K562 (cell line): ENCODE data around the gene ANKRD10. TPM values are rescaled to one million over a fixed set of nuclear protein-coding genes. Genes with fewer than 3 reads are reported as not detected.

Experiments
- ATAC-seq: fragments of 200-7000 bp; cut with Tn5 transposase; 3 replicates; pipeline ENCODE4 v1.9.1; 2020; ENCODE audit warnings: moderate library complexity
- BruUV-seq: library from RNA; stranded (reverse); fragments of 400-500 nt; replicated peaks from 2 replicates; lab custom pipeline; 2021; lab: Mats Ljungman, UMichigan
- CTCF ChIA-PET: fragments of 300-600 bp; formaldehyde crosslinking; extraction: SDS; loops from one replicate; lab custom pipeline; 2021; ENCODE audit warnings: low intra/inter-chr PET ratio; lab: Yijun Ruan, JAX
- POLR2A ChIA-PET: fragments of 300-600, 350-650 bp; sonication (Branson Sonifier 250); formaldehyde crosslinking; extraction: SDS; loops from one replicate; lab custom pipeline; 2021; ENCODE audit warnings: antibody characterized with exemption, inconsistent platforms; lab: Yijun Ruan, JAX
- DNase-seq, 4 experiments: peaks; one replicate each; pipeline versions ENCODE4 v3.0.0 to v3.0.0-alpha.2; 2011 to 2018; ENCODE audit warnings: low spot score in 3 of 4, mixed read lengths in 3 of 4; ENCODE audit errors: extremely low read depth in 1 of 4
- FAIRE-seq: peaks from 2 replicates; lab custom pipeline; 2011; peaks lifted over from hg19 to GRCh38; lab: Jason Lieb, UNC
- H2AFZ ChIP-seq: 2 replicates; pipeline ENCODE4 v1.6.0; 2011; ENCODE audit warnings: low read depth, low read length, control low read depth, inconsistent platforms
- H3K27ac ChIP-seq: fragments of 200-600 bp; 3 replicates; pipeline ENCODE4 v1.8.0; 2011; ENCODE audit warnings: low read depth, mild to moderate bottlenecking, control low read depth, inconsistent platforms, low read length, moderate library complexity, mixed read lengths; ENCODE audit errors: extremely low read depth
- H3K27me3 ChIP-seq, 2 experiments: fragments of 300-600 bp in 1 of 2; 2 replicates in 1 of 2; 3 replicates in 1 of 2; pipeline versions ENCODE4 v1.6.0 to v1.8.0; 2011; ENCODE audit warnings: inconsistent platforms in 2 of 2, low read length in 2 of 2, mild to moderate bottlenecking in 1 of 2, mixed read lengths in 1 of 2, moderate library complexity in 1 of 2; ENCODE audit not compliant: control insufficient read depth in 2 of 2, insufficient read depth in 2 of 2
- H3K36me3 ChIP-seq: fragments of 300-600 bp; 3 replicates; pipeline ENCODE4 v1.8.0; 2011; ENCODE audit warnings: mild to moderate bottlenecking, low read length, inconsistent platforms; ENCODE audit not compliant: control insufficient read depth, insufficient read depth
- H3K4me1 ChIP-seq, 2 experiments: fragments of 200-600 bp in 1 of 2; replicated peaks in 1 of 2; 2 replicates in 1 of 2; 3 replicates in 1 of 2; pipeline versions ENCODE4 v1.5.1 to v1.8.0; 2011; ENCODE audit warnings: inconsistent platforms in 2 of 2, low read length in 2 of 2, mild to moderate bottlenecking in 1 of 2, mixed read lengths in 1 of 2, moderate library complexity in 1 of 2; ENCODE audit not compliant: control insufficient read depth in 2 of 2, insufficient read depth in 2 of 2
- H3K4me2 ChIP-seq: 2 replicates; pipeline ENCODE4 v1.6.1; 2011; ENCODE audit warnings: low read length, control low read depth, inconsistent platforms, mixed read lengths; ENCODE audit not compliant: insufficient read depth
- H3K4me3 ChIP-seq: fragments of 200-600 bp; sonication (generic), shearing (Covaris generic); 2 replicates; pipeline ENCODE4 v1.5.1; 2016; ENCODE audit warnings: control low read depth, inconsistent platforms
- H3K79me2 ChIP-seq: fragments of 200-600 bp; 3 replicates; pipeline ENCODE4 v1.8.0; 2011; ENCODE audit warnings: low read length, inconsistent platforms; ENCODE audit not compliant: control insufficient read depth, insufficient read depth
- H3K9ac ChIP-seq, 2 experiments: 2 replicates each; pipeline versions ENCODE4 v1.6.0 to v1.6.1; 2011; ENCODE audit warnings: low read depth in 2 of 2, low read length in 2 of 2, control low read depth in 1 of 2, inconsistent platforms in 1 of 2, mild to moderate bottlenecking in 1 of 2, mixed read lengths in 1 of 2; ENCODE audit not compliant: insufficient read depth in 1 of 2
- H3K9me1 ChIP-seq: one replicate; pipeline ENCODE4 v1.6.0; 2011; ENCODE audit warnings: inconsistent platforms, mild to moderate bottlenecking, low read length, moderate library complexity; ENCODE audit not compliant: control insufficient read depth, insufficient read depth
- H3K9me3 ChIP-seq: replicated peaks from 2 replicates; pipeline ENCODE4 v1.5.1; 2011; ENCODE audit warnings: low read depth, low read length, inconsistent platforms; ENCODE audit not compliant: control insufficient read depth, insufficient read depth
- H4K20me1 ChIP-seq: replicated peaks from 2 replicates; pipeline ENCODE4 v1.6.1; 2011; ENCODE audit warnings: low read length, inconsistent platforms, mixed read lengths; ENCODE audit not compliant: control insufficient read depth, insufficient read depth
- BCOR ChIP-seq: fragments of 450-650 bp; IDR thresholded peaks from 2 replicates; pipeline ENCODE4 v1.6.1; 2016
- CHD2 ChIP-seq: IDR thresholded peaks from 2 replicates; pipeline ENCODE4 v1.6.1; 2011; ENCODE audit warnings: low read depth, low read length
- RBM25 ChIP-seq: fragments of 200-400 bp; formaldehyde crosslinking; IDR thresholded peaks from 2 replicates; pipeline ENCODE4 v1.6.1; 2018; ENCODE audit warnings: low read length, low read depth, moderate library complexity; ENCODE audit not compliant: severe bottlenecking
- TSHZ1 ChIP-seq: fragments of 250-450 bp; sonication (Bioruptor Pico); IDR thresholded peaks from 2 replicates; pipeline ENCODE4 v1.4.0; 2020; ENCODE audit warnings: mild to moderate bottlenecking, moderate library complexity
- ZNF146 ChIP-seq: IDR thresholded peaks from one replicate; pipeline ENCODE4 v1.6.1; 2018; ENCODE audit warnings: missing compliant biosample characterization; ENCODE audit not compliant: unreplicated experiment
- WGBS: fragments of 100-300 bp; shearing (Covaris generic); methylation state at CpG from one replicate; pipeline ENCODE4 v1.1.6; 2016; ENCODE audit warnings: low coverage, mixed read lengths; ENCODE audit not compliant: insufficient coverage; ENCODE audit errors: missing lambda C conversion rate; 5-methylcytosine and 5-hydroxymethylcytosine counted together
- in situ Hi-C: fragments of 300-500 bp; cut with MboI; formaldehyde crosslinking; loops from 4 replicates; pipeline ENCODE4 v1.15.0; 2018; ENCODE audit warnings: inconsistent platforms, mixed read lengths
- intact Hi-C: fragments of 100-400 bp; cut with micrococcal nuclease; formaldehyde crosslinking; loops from 2 replicates; pipeline ENCODE4 v1.14.2; 2022
- polyA plus RNA-seq, 8 experiments: library from polyadenylated mRNA; depleted of rRNA in 4 of 8; stranded (reverse) in 5 of 8; unstranded in 3 of 8; fragments of >200 nt; fragmentation: Nextera tagmentation in 2 of 8; fragmentation: Illumina TruSeq in 1 of 8; extraction: Ambion mirVana in 2 of 8; extraction: Trizol in 1 of 8; gene quantifications; 2 replicates each; pipeline versions ENCODE4 v1.2.1 to v1.2.3, GENCODE V29; 2011 to 2014; ENCODE audit warnings: inconsistent platforms in 1 of 8, missing spikeins in 1 of 8
- total RNA-seq, 7 experiments: library from RNA; depleted of rRNA in 6 of 7; stranded (reverse); fragments of >200 nt in 6 of 7; fragmentation: Illumina TruSeq in 2 of 7; extraction: Trizol in 2 of 7; gene quantifications; 2 replicates each; pipeline versions ENCODE4 v1.2.1 to v1.2.3, GENCODE V29; 2011 to 2021; ENCODE audit warnings: low replicate concordance in 1 of 7

The ANKRD10 gene
- total and polyA plus RNA-seq, 9 of the 15 experiments (the other 6 are each of a cell fraction or from before 2014, with no cell fraction given): 21.7 to 183 (median 45.0) TPM

- intact Hi-C loops: no loop called here
- in situ Hi-C loops: no loop called here
- Histone ChIP-seq H3K9me3 (no peaks in the 10 kb centered on the region; the same call in 1 of the 2 replicates), H3K4me1 (peaks cover 0 to 3% of the 10 kb centered on the region in 2 experiments; a peak in 2 of 5 replicates), H3K27me3 (no peaks in the 10 kb centered on the region), H3K9ac (no peak overlapping the region), H2AFZ (no peak overlapping the region), H3K4me3 (no peak overlapping the region), H3K79me2 (no peaks in the 10 kb centered on the region), H3K36me3 (no peaks in the 10 kb centered on the region), H3K27ac (no peak overlapping the region), H3K4me2 (no peak overlapping the region), H3K9me1 (no peaks in the 10 kb centered on the region), H4K20me1 (no peaks in the 10 kb centered on the region)
- WGBS: 45% methylated on average over 3 of the region's 3 CpGs
- ChIA-PET CTCF (no interaction called here), POLR2A (no interaction called here)
- no peak for FAIRE-seq
- no TSS peak for BruUV-seq
- peak; percentile 76 for TF ChIP-seq ZNF146 (CRISPR knock-in tag)
- TF ChIP-seq BCOR: 0 out of 2 replicates have a peak, but pooled peaks have one; percentile 17
- TF ChIP-seq RBM25: peak; percentile 51
- TF ChIP-seq CHD2: no peak
- no peak for ATAC-seq
- DNase-seq: no peak
These were observed 17.7 kb upstream of the ANKRD10 start for GRCh38 chr13:110932588-110932987.

- in situ Hi-C loops: loop anchor here (10.0 kb wide), 1 partner anchor 94 kb away; no protein-coding TSS in a partner anchor
- Histone ChIP-seq H3K27me3 (no peaks in the 10 kb centered on the region), H3K79me2 (no peaks in the 10 kb centered on the region), H3K9me3 (no peaks in the 10 kb centered on the region; the same call in 1 of the 2 replicates), H3K36me3 (no peaks in the 10 kb centered on the region), H3K4me2 (no peak overlapping the region), H3K9me1 (no peaks in the 10 kb centered on the region), H3K9ac (no peak overlapping the region), H3K4me1 (peaks cover 3% of the 10 kb centered on the region in 2 experiments; a peak in 3 of 5 replicates), H3K4me3 (no peak overlapping the region), H2AFZ (no peak overlapping the region), H3K27ac (no peak overlapping the region), H4K20me1 (no peaks in the 10 kb centered on the region)
- no TSS peak for BruUV-seq
- DNase-seq (no peak), FAIRE-seq (no peak), ATAC-seq (no peak)
- ChIA-PET CTCF (no interaction called here), POLR2A (no interaction called here)
- WGBS: 0% methylated on average over 1 of the region's 3 CpGs
- intact Hi-C loops: no loop called here
- no peak for TF ChIP-seq TSHZ1 (CRISPR knock-in tag)
These were observed 14.4 kb upstream of the ANKRD10 start for GRCh38 chr13:110929104-110929777.
